Measurements from ENCODE around the gene CEP104. TPM values are rescaled to one million over a fixed set of nuclear protein-coding genes. Genes with fewer than 3 reads are reported as not detected.

Gene CEP104
- total RNA-seq, 1 experiment from 2014 or later, result 44.1 TPM

GRCh38 chr1:3805038-3805437 lies 52.0 kb downstream of the CEP104 start:
- RAD21 ChIA-PET (ENCODE audit: low non-redundant PET in 1 of 2, low total read pairs in 2 of 2, uncharacterized antibody in 2 of 2, unreplicated experiment in 2 of 2), result no interaction called here
- no peaks in the 10 kb centered on the region for H3K27me3 ChIP-seq (ENCODE audit: insufficient read depth, low read length)
- no peaks in the 10 kb centered on the region for H3K36me3 ChIP-seq (ENCODE audit: control insufficient read depth in 1 of 2, insufficient read depth in 2 of 2, low read length in 2 of 2)
- DNase-seq (ENCODE audit: low read depth, low spot score) (no peak), ATAC-seq (no peak)
- no peaks in the 10 kb centered on the region for H3K4me1 ChIP-seq (ENCODE audit: control insufficient read depth in 1 of 2, insufficient read depth in 2 of 2, low read length in 2 of 2)
- POLR2A ChIA-PET, result no interaction called here
- H3K27ac ChIP-seq (ENCODE audit: low read depth, low read length), result no peak overlapping the region
- no peak overlapping the region for H3K4me2 ChIP-seq (ENCODE audit: low read length)
- H3K9me3 ChIP-seq (ENCODE audit: control insufficient read depth in 1 of 2, insufficient read depth in 1 of 2, low read depth in 1 of 2, low read length in 2 of 2), result peaks cover 0 to 10% of the 10 kb centered on the region in 2 experiments; a peak in 2 of 4 replicates
- H2AFZ ChIP-seq (ENCODE audit: low read depth, low read length, poor library complexity, severe bottlenecking), result no peak overlapping the region
- no peaks in the 10 kb centered on the region for H4K20me1 ChIP-seq (ENCODE audit: insufficient read depth)
- intact Hi-C loops (cut with micrococcal nuclease), result no loop called here
- CTCF ChIA-PET, result no interaction called here
- no peak overlapping the region for H3K9ac ChIP-seq (ENCODE audit: low read length)
- no TSS peak for BruUV-seq (replicated peaks)
- TF ChIP-seq ZNF274 (IDR thresholded peaks at IDR 0.05; ENCODE audit: low read depth, low read length) (no peak), TCF7L2 (IDR thresholded peaks at IDR 0.05; ENCODE audit: borderline replicate concordance, extremely low read depth, insufficient read depth, insufficient read length) (no peak), YY1 (IDR thresholded peaks at IDR 0.05; ENCODE audit: extremely low read depth, insufficient replicate concordance, low read depth, low read length) (no peak), CBX3 (IDR thresholded peaks at IDR 0.05; ENCODE audit: low read depth) (no peak), ZBTB33 (IDR thresholded peaks at IDR 0.05; ENCODE audit: extremely low read depth, insufficient replicate concordance, low read length) (no peak), ELF1 (IDR thresholded peaks at IDR 0.05; ENCODE audit: borderline replicate concordance, low read depth) (no peak), POLR2AphosphoS5 (IDR thresholded peaks at IDR 0.05; ENCODE audit: low read depth, low read length) (no peak), EZH2 (IDR thresholded peaks at IDR 0.05) (no peak), SRF (IDR thresholded peaks at IDR 0.05; ENCODE audit: low read depth) (no peak), JUND (IDR thresholded peaks at IDR 0.05) (no peak), CEBPB (IDR thresholded peaks at IDR 0.05; ENCODE audit: low read depth) (no peak), POLR2A (IDR thresholded peaks at IDR 0.05; ENCODE audit: borderline replicate concordance, extremely low read depth, insufficient read depth, insufficient read length) (no peak), REST (IDR thresholded peaks at IDR 0.05; ENCODE audit: low read depth) (no peak), SIN3A (IDR thresholded peaks at IDR 0.05; ENCODE audit: low read depth) (no peak), EZH2phosphoT487 (IDR thresholded peaks at IDR 0.05; ENCODE audit: borderline replicate concordance) (no peak), FOSL1 (IDR thresholded peaks at IDR 0.05; ENCODE audit: low read depth) (no peak), SP1 (IDR thresholded peaks at IDR 0.05; ENCODE audit: low read depth) (no peak)
- TF ChIP-seq, protein P1, sequence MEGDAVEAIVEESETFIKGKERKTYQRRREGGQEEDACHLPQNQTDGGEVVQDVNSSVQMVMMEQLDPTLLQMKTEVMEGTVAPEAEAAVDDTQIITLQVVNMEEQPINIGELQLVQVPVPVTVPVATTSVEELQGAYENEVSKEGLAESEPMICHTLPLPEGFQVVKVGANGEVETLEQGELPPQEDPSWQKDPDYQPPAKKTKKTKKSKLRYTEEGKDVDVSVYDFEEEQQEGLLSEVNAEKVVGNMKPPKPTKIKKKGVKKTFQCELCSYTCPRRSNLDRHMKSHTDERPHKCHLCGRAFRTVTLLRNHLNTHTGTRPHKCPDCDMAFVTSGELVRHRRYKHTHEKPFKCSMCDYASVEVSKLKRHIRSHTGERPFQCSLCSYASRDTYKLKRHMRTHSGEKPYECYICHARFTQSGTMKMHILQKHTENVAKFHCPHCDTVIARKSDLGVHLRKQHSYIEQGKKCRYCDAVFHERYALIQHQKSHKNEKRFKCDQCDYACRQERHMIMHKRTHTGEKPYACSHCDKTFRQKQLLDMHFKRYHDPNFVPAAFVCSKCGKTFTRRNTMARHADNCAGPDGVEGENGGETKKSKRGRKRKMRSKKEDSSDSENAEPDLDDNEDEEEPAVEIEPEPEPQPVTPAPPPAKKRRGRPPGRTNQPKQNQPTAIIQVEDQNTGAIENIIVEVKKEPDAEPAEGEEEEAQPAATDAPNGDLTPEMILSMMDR (IDR thresholded peaks at IDR 0.05 in 2 of 3, conservative IDR thresholded peaks at IDR 0.05 in 1 of 3; ENCODE audit: borderline replicate concordance in 1 of 3, insufficient read depth in 1 of 3, low read depth in 2 of 3, low read length in 2 of 3), result no peak
- TF ChIP-seq, protein P2, sequence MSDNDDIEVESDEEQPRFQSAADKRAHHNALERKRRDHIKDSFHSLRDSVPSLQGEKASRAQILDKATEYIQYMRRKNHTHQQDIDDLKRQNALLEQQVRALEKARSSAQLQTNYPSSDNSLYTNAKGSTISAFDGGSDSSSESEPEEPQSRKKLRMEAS (IDR thresholded peaks at IDR 0.05), result no peak
- TF ChIP-seq, protein P3, sequence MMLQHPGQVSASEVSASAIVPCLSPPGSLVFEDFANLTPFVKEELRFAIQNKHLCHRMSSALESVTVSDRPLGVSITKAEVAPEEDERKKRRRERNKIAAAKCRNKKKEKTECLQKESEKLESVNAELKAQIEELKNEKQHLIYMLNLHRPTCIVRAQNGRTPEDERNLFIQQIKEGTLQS (IDR thresholded peaks at IDR 0.05), result no peak
- no peaks in the 10 kb centered on the region for H3K9me2 ChIP-seq (ENCODE audit: insufficient read depth)
- no peak overlapping the region for H3K4me3 ChIP-seq (replicated peaks in 1 of 2; ENCODE audit: low read depth in 1 of 2, low read length in 2 of 2)
- no peaks in the 10 kb centered on the region for H3K79me2 ChIP-seq (ENCODE audit: insufficient read depth, low read length)

Measured in HCT116 (cell line).